HL-60 (cell line): ENCODE measurements around the gene RPL27A.
"Not testable (repeated sequence)": the region's sequence is repeated elsewhere in the genome, so short reads cannot be mapped to it uniquely, and the experiment has no call there.

Experiments used
- DNase-seq, 2 experiments: peaks; one replicate each; pipeline ENCODE4 v3.0.0-alpha.2; 2010 to 2020; ENCODE audit warnings: low read depth in 1 of 2, low spot score in 1 of 2
- H3K27ac ChIP-seq: fragments of 250-450 bp; sonication (Bioruptor Pico); replicated peaks from 2 replicates; pipeline ENCODE4 v1.5.1; 2020; ENCODE audit warnings: mild to moderate bottlenecking, moderate library complexity
- H3K27me3 ChIP-seq: fragments of 250-450 bp; sonication (Bioruptor Pico); 2 replicates; pipeline ENCODE4 v1.5.1; 2021; ENCODE audit warnings: mild to moderate bottlenecking, moderate library complexity; ENCODE audit not compliant: insufficient read depth, poor library complexity, severe bottlenecking
- H3K4me3 ChIP-seq: replicated peaks from 2 replicates; pipeline ENCODE4 v1.5.1; 2011; ENCODE audit warnings: mild to moderate bottlenecking, control low read depth, low read length; ENCODE audit not compliant: insufficient read depth
- CTCF ChIP-seq: IDR thresholded peaks from one replicate; pipeline ENCODE4 v1.5.1; 2011; ENCODE audit warnings: low read length, control low read depth, inconsistent platforms; ENCODE audit not compliant: insufficient read depth
- GABPA ChIP-seq: IDR thresholded peaks from 2 replicates; pipeline ENCODE4 v1.6.1; 2012; ENCODE audit warnings: low read depth
- POLR2AphosphoS5 ChIP-seq: IDR thresholded peaks from 2 replicates; pipeline ENCODE4 v1.6.1; 2012; ENCODE audit warnings: low read depth
- REST ChIP-seq: IDR thresholded peaks from 2 replicates; pipeline ENCODE4 v1.6.1; 2012; ENCODE audit warnings: low read depth; ENCODE audit not compliant: insufficient replicate concordance
- SPI1 ChIP-seq: IDR thresholded peaks from 2 replicates; pipeline ENCODE4 v1.6.1; 2012; ENCODE audit warnings: low read depth, mild to moderate bottlenecking, borderline replicate concordance

Gene RPL27A

GRCh38 chr11:8665222-8665621 is 17.4 kb upstream of the RPL27A start:
- DNase-seq = no peak
- Histone ChIP-seq H3K27me3 (no peaks in the 10 kb centered on the region), H3K27ac (no peak overlapping the region), H3K4me3 (no peak overlapping the region)
- TF ChIP-seq SPI1 (no peak), GABPA (no peak), CTCF (no peak), REST (no peak), POLR2AphosphoS5 (no peak)

- H3K27me3 ChIP-seq, DNase-seq, H3K27ac ChIP-seq, H3K4me3 ChIP-seq: not testable (repeated sequence)
Observed at GRCh38 chr11:8670081-8670480, 12.5 kb upstream of the RPL27A start.

GRCh38 chr11:8671193-8671612 is 11.4 kb upstream of the RPL27A start:
- DNase-seq = no peak
- Histone ChIP-seq H3K4me3 (no peak overlapping the region), H3K27me3 (no peaks in the 10 kb centered on the region), H3K27ac (no peak overlapping the region)
- no peak for TF ChIP-seq POLR2AphosphoS5
- no peak for TF ChIP-seq GABPA
- no peak for TF ChIP-seq REST
- TF ChIP-seq CTCF = no peak
- no peak for TF ChIP-seq SPI1

- no peak for DNase-seq
- TF ChIP-seq REST = no peak
- no peak for TF ChIP-seq SPI1
- no peak for TF ChIP-seq CTCF
- no peak for TF ChIP-seq POLR2AphosphoS5
- no peak for TF ChIP-seq GABPA
- no peak overlapping the region for H3K4me3 ChIP-seq
- no peaks in the 10 kb centered on the region for H3K27me3 ChIP-seq
- no peak overlapping the region for H3K27ac ChIP-seq
Observed at GRCh38 chr11:8671651-8672062, 10.9 kb upstream of the RPL27A start.
